GM19025 (cell line): Measurements from ENCODE around the gene FSIP2.

Experiments used
- ATAC-seq: cut with Tn5 transposase; IDR thresholded peaks from one replicate; pipeline ENCODE4 v1.9.1; 2021; ENCODE audit warnings: mild to moderate bottlenecking, low read depth, moderate library complexity; ENCODE audit not compliant: unreplicated experiment

FSIP2 gene

GRCh38 chr2:185738679-185739472, at the start of gene FSIP2:
Gene FSIP2 (plus strand): TSS chr2:185738804. CDS start chr2:185738895, 91 bp downstream.
- peak; percentile 94 for ATAC-seq

GRCh38 chr2:185689906-185690539, 48.6 kb upstream of the FSIP2 start:
- no peak for ATAC-seq

GRCh38 chr2:185695711-185696235, 42.8 kb upstream of the FSIP2 start:
- ATAC-seq, result no peak

GRCh38 chr2:185700883-185701282, 37.7 kb upstream of the FSIP2 start:
- ATAC-seq, result no peak

GRCh38 chr2:185734658-185735057, 3.9 kb upstream of the FSIP2 start:
- ATAC-seq, result no peak

GRCh38 chr2:185736210-185736609, 2.4 kb upstream of the FSIP2 start:
- ATAC-seq, result no peak

- no peak for ATAC-seq
Measured at GRCh38 chr2:185745864-185746859, 7.6 kb downstream of the FSIP2 start.

GRCh38 chr2:185757356-185757755, 18.8 kb downstream of the FSIP2 start:
- ATAC-seq, result no peak

GRCh38 chr2:185771396-185771795, 32.8 kb downstream of the FSIP2 start:
- no peak for ATAC-seq

GRCh38 chr2:185780890-185781289, 42.3 kb downstream of the FSIP2 start:
- no peak for ATAC-seq

GRCh38 chr2:185782223-185782769, 43.7 kb downstream of the FSIP2 start:
- ATAC-seq, result no peak

GRCh38 chr2:185785156-185785555, 46.6 kb downstream of the FSIP2 start:
- no peak for ATAC-seq

GRCh38 chr2:185785851-185786473, 47.4 kb downstream of the FSIP2 start:
- peak; percentile 56 for ATAC-seq

GRCh38 chr2:185787227-185788145, 48.9 kb downstream of the FSIP2 start:
- no peak for ATAC-seq

GRCh38 chr2:185790361-185790760, 51.8 kb downstream of the FSIP2 start:
- ATAC-seq, result peak; percentile 41

- no peak for ATAC-seq
Measured at GRCh38 chr2:185793532-185794345, 55.1 kb downstream of the FSIP2 start.

- ATAC-seq, result no peak
Measured at GRCh38 chr2:185796758-185797157, 58.2 kb downstream of the FSIP2 start.

- no peak for ATAC-seq
Measured at GRCh38 chr2:185802926-185803325, 64.3 kb downstream of the FSIP2 start.
